Prostate gland (tissue), 2 donors: ENCODE measurements around the gene CCNI. TPM values are rescaled to one million over a fixed set of nuclear protein-coding genes. Genes with fewer than 3 reads are reported as not detected.

Experiments
- DNase-seq: peaks from one replicate; pipeline ENCODE4 v3.0.0-alpha.2; 2019; ENCODE audit warnings: low spot score
- H3K27ac ChIP-seq, 2 donors: fragments of 200-600 bp; sonication (generic); 2 replicates each; pipeline ENCODE4 v1.5.1; 2017 to 2019
- H3K27me3 ChIP-seq: fragments of 200-600 bp; sonication (generic); replicated peaks from 2 replicates; pipeline ENCODE4 v1.5.1; 2019; ENCODE audit not compliant: insufficient read depth
- H3K36me3 ChIP-seq, 2 donors: fragments of 200-600 bp; sonication (generic); 1 replicate in 1 of 2; 2 replicates in 1 of 2; pipeline versions ENCODE4 v1.5.1 to v1.8.1; 2017 to 2019
- H3K4me1 ChIP-seq: fragments of 200-600 bp; sonication (generic); replicated peaks from 2 replicates; pipeline ENCODE4 v1.5.1; 2019
- H3K4me3 ChIP-seq, 2 donors: fragments of 200-600 bp; sonication (generic); 2 replicates each; pipeline ENCODE4 v1.5.1; 2017 to 2019
- H3K9me3 ChIP-seq: fragments of 200-600 bp; sonication (generic); 2 replicates; pipeline ENCODE4 v1.5.1; 2017
- CTCF ChIP-seq, 4 experiments: fragments of 200-600 bp in 2 of 4; fragments of 450-650 bp in 2 of 4; sonication (generic) in 2 of 4; IDR thresholded peaks; 1 replicate in 3 of 4; 2 replicates in 1 of 4; pipeline ENCODE4 v1.5.1; 2016 to 2019; ENCODE audit warnings: antibody characterized with exemption in 4 of 4, mild to moderate bottlenecking in 2 of 4, moderate library complexity in 2 of 4
- POLR2A ChIP-seq: fragments of 450-650 bp; IDR thresholded peaks from one replicate; pipeline ENCODE4 v1.6.1; 2016; ENCODE audit warnings: antibody characterized with exemption, mild to moderate bottlenecking
- POLR2AphosphoS5 ChIP-seq: sonication (generic); formaldehyde crosslinking; IDR thresholded peaks from one replicate; pipeline ENCODE4 v1.6.1; 2017; ENCODE audit warnings: antibody characterized with exemption
- WGBS: methylation state at CpG from one replicate; pipeline ENCODE4 v1.1.5; 2018; 5-methylcytosine and 5-hydroxymethylcytosine counted together
- intact Hi-C: fragments of 100-400 bp; cut with DNase I; formaldehyde crosslinking; loops from one replicate; pipeline ENCODE4 v1.14.2; 2022
- total RNA-seq, 2 donors: library from RNA; depleted of rRNA; stranded (reverse); fragments of >200 nt; gene quantifications; one replicate each; pipeline ENCODE4 v1.1.0, GENCODE V29; 2016

Gene CCNI
- total RNA-seq, 2 donors from 2014 or later, result 274 to 367 TPM

DNA sequence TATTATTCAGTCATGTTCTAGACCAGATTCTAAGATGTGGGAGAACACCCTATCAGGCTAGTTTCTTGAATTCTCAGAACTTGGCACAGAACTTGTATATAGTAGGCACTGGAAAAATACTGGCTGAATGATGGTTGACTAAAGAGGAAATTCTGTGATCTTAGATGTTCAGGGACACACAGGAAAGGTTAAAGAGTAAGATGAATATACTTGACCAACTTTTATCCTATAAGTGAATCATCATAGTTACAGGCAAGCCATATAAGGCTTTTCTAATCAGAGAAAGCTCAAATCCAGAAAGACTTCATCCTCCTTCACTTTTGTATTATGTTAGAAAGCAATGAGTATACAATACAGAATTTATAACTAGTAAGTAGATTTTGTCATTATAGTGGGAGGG, 72.4 kb downstream of the CCNI start:
- TF ChIP-seq POLR2A (no peak), POLR2AphosphoS5 (no peak), CTCF (IDR thresholded peaks at IDR 0.05) (no peak)
- no peaks in the 10 kb centered on the region for H3K27me3 ChIP-seq
- no peaks in the 10 kb centered on the region for H3K36me3 ChIP-seq

DNA sequence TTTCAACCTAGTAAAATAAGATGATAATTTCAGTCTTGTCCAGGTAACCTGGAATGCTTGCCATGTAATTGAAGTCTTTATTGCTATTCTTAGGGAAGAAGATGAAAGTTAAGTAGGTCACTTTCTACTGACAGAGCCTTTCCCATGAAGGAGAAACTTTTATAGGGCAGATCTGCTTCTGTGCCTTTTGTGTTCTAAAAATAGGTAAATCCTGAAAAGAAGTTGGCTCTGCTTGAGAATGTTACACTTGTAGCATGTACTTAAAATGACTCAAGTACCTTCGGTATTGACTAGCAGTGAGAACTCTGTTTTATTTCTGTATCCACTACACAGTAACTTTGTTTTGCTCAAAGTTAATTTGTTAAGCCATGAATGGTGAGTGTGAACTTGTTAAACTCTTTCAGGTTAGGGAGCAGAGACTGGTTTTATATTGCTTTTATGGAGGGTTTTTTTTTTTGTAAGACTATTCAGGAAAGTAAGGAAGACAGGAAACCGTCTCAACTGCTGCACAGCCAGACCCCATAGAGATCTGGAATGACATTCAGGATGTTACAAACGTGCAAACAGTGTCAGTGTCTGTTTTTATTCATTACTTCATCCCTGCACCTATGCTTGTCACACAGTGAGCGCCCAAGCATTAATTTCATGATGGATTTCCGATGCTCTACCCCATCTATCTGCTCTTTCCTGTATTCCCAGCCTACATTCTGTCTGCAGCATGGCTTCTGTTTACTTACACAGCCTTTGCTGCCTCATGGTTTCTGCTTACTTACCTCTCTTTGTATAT, 73.3 kb downstream of the CCNI start:
- Histone ChIP-seq H3K4me3 (no peak overlapping the region), H3K27ac (no peak overlapping the region), H3K9me3 (no peaks in the 10 kb centered on the region), H3K4me1 (peaks cover 5% of the 10 kb centered on the region), H3K36me3 (no peaks in the 10 kb centered on the region), H3K27me3 (no peaks in the 10 kb centered on the region)
- intact Hi-C loops, result no loop called here
- WGBS, result 38% methylated on average over 5 of the region's 5 CpGs
- TF ChIP-seq POLR2AphosphoS5 (no peak), CTCF (IDR thresholded peaks at IDR 0.05) (no peak), POLR2A (no peak)
- DNase-seq, result no peak

More for the DNA sequence above, 72.4 kb downstream of the CCNI start:
- H3K27ac ChIP-seq, result no peak overlapping the region
- peaks cover 10% of the 10 kb centered on the region for H3K4me1 ChIP-seq
- intact Hi-C loops, result no loop called here
- H3K4me3 ChIP-seq, result no peak overlapping the region
- H3K9me3 ChIP-seq, result no peaks in the 10 kb centered on the region
- no peak for DNase-seq

- Histone ChIP-seq H3K27ac (no peak overlapping the region), H3K4me1 (no peaks in the 10 kb centered on the region), H3K36me3 (no peaks in the 10 kb centered on the region), H3K9me3 (no peaks in the 10 kb centered on the region), H3K27me3 (no peaks in the 10 kb centered on the region), H3K4me3 (no peak overlapping the region)
- intact Hi-C loops, result no loop called here
- DNase-seq, result no peak
- WGBS, result 10% methylated on average over 1 of the region's 1 CpG
- no peak for TF ChIP-seq POLR2A
- peak; percentile 8 for TF ChIP-seq POLR2AphosphoS5
- TF ChIP-seq CTCF (IDR thresholded peaks at IDR 0.05), result no peak
Observed at GRCh38 chr4:77001907-77002306, 73.9 kb downstream of the CCNI start.

- intact Hi-C loops, result no loop called here
- WGBS, result 80% methylated on average over 8 of the region's 8 CpGs
- Histone ChIP-seq H3K4me3 (no peak overlapping the region), H3K9me3 (no peaks in the 10 kb centered on the region), H3K27ac (no peak overlapping the region), H3K4me1 (no peaks in the 10 kb centered on the region), H3K36me3 (no peaks in the 10 kb centered on the region), H3K27me3 (no peaks in the 10 kb centered on the region)
- DNase-seq, result no peak
- TF ChIP-seq POLR2AphosphoS5 (no peak), POLR2A (no peak), CTCF (IDR thresholded peaks at IDR 0.05) (no peak)
Observed at GRCh38 chr4:76998251-76998901, 77.4 kb downstream of the CCNI start.

GRCh38 chr4:76997532-76997931, 78.3 kb downstream of the CCNI start:
- Histone ChIP-seq H3K27ac (no peak overlapping the region), H3K9me3 (no peaks in the 10 kb centered on the region), H3K4me1 (no peaks in the 10 kb centered on the region), H3K36me3 (no peaks in the 10 kb centered on the region), H3K4me3 (no peak overlapping the region), H3K27me3 (no peaks in the 10 kb centered on the region)
- intact Hi-C loops, result no loop called here
- TF ChIP-seq CTCF (IDR thresholded peaks at IDR 0.05) (no peak), POLR2AphosphoS5 (no peak), POLR2A (no peak)
- no peak for DNase-seq
- 90% methylated on average over 5 of the region's 5 CpGs for WGBS
